HL-60 (cell line): ENCODE results near the gene DKK3.

Experiments
- POLR2AphosphoS5 ChIP-seq: IDR thresholded peaks from 2 replicates; pipeline ENCODE4 v1.6.1; 2012; ENCODE audit warnings: low read depth
- TF ChIP-seq, protein P1 (sequence below): IDR thresholded peaks from one replicate; pipeline ENCODE4 v1.5.1; 2011; ENCODE audit warnings: low read length, control low read depth, inconsistent platforms; ENCODE audit not compliant: insufficient read depth

DNA sequence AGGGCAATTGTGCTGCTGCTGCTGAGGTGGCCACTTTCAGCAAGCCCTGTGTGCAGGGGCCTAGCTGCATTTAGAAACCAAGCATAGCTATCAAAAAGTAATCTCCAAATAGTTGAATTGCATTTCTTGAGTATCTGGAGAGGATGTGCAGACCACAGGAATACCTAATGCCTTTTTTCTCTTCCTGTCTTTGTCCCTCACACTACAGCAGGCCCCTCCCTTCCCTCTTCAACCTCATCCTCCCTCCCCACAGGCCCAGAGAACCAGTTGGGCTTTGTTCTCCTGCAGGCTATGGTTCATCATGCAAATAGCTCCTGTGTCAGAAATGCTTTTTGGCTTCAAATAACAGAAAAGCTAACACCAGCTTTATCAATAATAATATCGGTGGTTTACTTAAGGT lies 47.7 kb downstream of the DKK3 start:
- TF ChIP-seq, protein P1, sequence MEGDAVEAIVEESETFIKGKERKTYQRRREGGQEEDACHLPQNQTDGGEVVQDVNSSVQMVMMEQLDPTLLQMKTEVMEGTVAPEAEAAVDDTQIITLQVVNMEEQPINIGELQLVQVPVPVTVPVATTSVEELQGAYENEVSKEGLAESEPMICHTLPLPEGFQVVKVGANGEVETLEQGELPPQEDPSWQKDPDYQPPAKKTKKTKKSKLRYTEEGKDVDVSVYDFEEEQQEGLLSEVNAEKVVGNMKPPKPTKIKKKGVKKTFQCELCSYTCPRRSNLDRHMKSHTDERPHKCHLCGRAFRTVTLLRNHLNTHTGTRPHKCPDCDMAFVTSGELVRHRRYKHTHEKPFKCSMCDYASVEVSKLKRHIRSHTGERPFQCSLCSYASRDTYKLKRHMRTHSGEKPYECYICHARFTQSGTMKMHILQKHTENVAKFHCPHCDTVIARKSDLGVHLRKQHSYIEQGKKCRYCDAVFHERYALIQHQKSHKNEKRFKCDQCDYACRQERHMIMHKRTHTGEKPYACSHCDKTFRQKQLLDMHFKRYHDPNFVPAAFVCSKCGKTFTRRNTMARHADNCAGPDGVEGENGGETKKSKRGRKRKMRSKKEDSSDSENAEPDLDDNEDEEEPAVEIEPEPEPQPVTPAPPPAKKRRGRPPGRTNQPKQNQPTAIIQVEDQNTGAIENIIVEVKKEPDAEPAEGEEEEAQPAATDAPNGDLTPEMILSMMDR, result no peak
- no peak for TF ChIP-seq POLR2AphosphoS5
